Glomerular visceral epithelial cell (primary cell): ENCODE data around the gene CHMP6.

Experiments
- DNase-seq: peaks from one replicate; pipeline ENCODE4 v3.0.0-alpha.2; 2016; ENCODE audit errors: extremely low spot score

The CHMP6 gene

DNA sequence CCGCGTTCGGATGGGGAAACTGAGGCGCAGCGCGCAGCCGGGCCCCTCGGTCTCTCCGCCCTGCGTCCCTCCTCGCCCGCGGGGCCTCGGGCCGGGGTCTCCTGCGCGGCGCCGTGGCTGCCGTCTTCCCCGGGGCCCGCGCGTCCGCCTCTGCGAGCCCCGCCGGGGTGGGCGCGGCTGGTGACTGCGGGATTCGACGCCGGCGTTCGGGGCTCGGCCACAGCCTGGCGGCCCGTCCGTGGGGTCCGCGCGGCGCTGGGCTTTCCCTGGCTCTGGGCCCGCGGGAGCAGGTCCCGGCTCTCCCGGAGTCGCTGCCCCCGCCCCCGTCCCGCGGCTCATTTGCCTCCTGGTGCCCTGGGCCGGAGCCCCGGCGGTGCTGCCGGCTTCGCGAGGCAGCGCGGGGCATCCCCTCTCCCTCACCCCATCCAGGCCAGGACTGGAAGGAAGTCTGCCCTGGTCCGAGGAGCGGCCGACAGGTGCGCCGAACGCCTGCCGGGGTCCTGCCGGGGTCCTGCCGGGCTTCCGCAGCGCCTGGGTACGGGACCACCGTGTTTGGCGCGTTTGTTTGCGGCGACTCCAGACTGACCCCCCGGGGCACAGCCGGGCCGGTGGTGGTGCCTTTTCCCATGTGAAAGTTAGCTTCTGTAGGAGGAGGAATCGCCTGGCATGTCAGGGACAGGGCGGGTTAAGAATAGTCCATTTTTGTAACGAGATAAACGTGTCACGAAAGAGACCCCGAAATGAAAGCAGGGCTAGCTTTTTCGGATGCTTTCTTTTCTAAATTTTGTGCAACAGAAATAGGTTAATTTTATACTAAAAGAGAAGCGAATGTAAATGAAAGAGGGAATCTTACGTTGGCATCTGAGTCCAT lies 671 bp downstream of the CHMP6 start:
- peak; percentile 32 for DNase-seq

DNA sequence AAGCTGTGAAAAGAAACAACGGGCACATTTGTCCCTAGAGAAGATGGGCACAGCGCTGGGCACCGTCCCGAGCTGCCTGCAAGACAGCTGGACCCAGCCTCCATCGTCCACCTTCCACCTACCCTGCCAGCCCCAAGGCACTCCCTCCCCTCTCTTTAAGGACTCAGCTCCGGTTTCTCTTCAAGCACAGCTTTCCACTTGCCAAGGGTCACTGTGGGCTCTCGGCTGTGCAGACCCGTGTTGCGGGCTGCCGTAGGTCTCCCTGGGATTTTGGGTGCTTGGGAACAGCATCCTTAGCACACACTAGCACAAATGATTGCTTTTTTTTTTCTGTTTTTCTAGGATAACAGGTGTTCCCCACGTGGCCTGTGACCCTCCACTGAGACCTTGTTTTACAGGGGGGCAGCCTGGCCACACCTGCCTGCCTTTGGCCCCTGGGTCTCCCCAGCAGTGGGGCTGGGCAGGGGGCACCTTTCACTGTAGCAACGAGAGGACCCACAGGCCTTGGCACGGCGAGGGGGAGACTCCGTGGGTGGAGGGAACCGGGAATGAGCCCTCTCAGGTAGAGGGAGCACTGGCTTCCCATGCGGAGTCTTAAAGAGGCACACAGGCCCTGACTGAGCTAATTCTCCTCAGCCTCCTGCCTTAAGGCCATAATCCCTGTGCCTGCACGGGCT lies 1.4 kb downstream of the CHMP6 start:
- no peak for DNase-seq

DNA sequence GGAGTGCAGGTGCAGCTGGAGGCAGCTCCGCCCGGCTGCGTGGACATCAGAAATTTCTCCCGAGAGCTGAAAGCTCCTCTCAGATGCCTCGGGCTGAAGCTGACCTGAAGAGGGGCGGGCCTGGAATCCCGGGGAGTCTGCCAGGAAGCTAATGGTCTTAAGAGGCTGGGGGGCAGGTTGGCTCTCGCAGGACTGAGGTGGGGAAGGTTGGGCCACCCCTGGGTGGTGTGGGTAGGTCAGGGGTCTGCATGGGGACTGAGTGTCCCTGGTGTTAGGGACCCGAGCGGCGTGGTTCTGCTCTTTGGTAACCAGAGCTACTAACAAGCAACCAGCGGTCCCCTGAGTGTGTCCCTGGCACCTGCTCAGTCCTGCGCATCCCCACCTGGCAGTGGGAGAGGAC lies 3.5 kb downstream of the CHMP6 start:
- DNase-seq: no peak

DNA sequence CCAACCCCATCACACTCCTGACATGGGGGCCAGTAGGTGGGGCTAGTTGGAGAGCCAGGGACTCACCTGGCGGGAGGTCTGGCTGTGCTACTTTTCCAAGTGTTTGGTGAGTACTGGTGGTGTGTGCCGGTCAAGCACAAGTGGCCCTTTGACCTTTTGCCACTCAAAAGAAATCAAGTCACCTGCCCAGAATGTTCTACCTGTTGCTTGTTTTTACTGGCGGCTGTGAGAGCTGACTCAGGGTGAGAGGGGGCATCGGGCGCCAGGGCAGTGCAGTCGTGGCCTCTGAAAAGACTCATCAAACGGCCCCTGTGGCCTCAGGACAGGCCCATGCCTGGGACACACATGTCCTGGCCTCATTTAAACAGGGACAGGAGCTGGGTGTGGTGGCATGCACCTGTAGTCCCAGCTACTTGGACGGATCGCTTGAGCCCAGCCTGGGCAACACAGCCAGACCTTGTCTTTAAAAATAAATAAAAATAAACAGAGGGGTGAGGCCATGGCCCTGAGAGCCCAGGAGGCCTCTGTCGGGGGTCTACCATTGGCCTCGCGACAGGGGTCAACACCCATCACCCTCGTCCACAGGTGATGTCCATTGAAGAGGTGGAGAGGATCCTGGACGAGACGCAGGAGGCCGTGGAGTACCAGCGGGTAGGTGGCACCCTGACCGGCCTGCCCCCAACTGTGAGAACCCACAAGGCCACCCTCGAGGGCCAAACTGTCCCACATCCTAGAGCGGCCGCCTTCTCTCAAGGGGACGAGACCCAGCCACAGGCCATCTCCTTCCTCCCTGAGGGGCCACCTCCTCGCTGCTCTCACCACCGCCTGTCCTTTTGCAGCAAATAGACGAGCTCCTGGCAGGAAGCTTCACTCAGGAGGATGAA lies 5.0 kb downstream of the CHMP6 start:
- DNase-seq: no peak

DNA sequence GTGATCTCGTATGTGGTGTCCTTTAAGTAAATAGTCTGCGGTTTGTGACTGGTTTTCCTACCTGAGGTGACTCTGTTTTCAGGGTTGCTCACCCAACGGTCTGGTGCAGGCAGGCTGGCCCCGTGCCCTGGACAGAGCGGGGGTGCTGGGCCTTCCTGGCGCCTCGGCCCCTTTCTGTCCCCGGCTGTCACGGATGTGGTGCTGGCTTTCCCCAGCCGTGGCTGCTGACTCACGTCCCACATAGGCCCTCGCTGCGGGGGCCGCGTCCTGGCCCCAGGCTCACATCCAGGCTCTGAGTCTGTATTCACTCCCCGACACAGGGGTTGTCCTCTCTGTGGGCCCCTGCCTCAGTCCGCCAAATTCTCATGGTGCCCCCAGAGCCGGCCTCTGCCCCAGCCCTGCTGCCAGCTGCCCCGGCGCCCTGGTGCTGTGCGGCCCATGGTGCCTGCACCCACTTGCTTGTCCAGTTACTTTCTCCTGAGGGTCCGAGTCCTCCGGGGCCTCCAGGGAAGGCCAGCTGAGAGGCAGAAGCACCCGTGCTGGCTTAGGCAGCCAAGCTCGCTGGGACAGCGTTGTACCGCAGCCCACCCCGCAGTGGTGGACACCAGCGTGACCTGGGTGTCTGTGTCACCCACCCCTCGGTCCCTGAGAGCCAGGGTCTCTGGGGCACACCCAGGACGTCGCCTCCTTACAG lies 5.9 kb downstream of the CHMP6 start:
- peak; percentile 62 for DNase-seq

DNA sequence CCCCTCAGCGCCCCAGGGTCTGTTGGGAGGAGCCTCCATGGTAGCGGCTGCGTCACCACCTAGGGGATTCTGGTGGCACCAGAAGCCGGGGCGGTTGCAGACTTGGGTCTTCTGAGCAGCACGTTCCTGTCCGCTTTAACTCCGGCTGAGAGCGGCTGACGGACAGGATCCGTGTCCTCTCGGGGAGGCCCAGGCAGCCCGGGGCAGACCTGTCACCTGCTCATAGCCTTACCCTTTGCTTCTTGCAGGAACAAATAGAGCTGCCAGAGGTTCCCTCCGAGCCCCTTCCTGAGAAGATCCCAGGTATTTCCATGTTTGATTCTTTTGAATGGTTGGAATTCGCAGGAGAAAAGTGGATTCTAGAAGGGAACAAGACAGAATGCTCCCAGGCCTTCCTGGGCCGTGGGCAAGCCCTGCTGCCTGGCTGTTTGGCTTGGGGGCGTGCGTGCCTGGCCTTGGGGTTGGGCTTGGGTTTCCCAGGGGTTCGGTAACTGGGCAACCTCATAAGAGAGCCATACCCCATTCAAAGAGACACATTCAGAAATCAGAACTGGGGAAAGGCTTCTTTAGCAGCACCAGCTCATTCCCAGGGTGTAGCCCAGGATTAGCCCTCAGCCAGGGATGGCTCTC lies 6.6 kb downstream of the CHMP6 start:
- no peak for DNase-seq

DNA sequence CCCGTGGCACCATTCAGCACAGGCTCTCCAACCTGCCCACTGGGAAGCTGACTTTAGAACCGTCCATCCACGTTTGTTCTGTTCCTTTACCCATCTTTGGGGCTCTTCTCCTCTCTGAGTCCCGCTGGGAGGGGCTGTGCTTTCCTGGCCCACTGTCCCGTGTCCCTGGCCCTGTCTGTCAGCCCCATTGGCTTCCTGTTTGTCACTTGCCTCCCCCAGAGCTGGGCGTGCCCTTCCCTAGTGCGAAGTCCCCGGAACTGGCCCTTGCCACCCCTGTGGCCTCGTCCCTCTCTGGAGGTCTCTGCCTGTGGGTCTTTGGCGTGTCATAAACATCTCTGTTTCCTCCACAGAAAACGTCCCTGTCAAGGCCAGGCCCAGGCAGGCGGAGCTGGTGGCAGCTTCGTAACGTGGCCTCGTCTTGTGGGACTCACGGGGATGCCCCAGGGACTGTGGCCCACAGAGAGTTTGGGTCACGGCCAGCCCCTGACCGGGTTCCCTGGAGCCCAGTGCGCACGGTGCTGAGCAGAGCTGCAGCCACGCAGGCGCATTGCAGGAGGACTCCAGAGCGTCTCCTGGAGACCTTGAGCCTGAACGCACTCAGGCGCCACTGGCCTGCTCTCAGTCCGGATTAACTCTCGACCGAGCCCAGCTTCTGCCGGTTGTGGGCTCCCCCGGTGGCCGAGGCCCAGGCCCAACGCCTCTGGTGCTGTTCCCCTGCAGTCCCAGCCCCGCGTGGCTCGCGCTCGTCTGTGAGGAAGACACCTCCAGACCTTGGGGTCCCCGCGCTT lies 7.3 kb downstream of the CHMP6 start:
- no peak for DNase-seq

DNA sequence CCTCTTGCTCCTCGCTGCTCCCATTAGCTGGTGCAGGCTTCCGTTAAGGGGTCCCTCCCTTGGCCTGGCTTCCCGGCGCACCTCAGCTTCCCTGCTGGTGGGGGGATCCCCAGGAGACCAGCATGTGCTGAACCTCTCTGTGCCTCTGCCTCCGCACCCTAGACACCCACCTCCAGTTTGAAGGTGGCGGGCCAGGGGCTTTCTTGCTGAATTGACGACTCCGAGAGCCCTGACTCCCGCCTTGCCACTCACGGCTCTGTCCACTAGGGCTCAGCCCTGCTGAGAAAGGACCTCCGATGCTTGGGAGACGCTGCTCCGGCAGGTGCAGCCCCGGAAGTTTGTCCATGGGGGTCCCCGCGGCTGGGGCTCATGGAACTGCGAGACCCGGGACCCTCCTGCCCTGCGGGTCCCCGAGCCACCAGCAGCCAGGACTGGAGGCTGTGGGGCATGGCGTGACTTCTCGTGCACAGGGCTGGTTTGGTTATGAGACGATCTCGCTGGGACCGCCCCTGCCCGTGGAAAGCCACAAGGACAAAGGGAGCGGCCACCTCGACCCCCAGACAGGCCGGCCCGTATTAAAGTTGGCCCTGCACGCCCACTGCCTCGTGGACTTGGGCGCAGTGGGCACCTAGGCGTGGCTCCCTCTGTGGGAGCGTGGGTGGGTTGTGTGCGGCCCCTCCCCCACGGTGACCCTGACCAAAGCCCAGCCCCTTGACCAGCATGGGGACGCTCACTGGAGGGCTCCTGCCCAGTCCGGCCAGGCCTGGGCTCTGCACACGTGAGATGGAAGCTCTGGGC lies 8.1 kb downstream of the CHMP6 start:
- DNase-seq: no peak

DNA sequence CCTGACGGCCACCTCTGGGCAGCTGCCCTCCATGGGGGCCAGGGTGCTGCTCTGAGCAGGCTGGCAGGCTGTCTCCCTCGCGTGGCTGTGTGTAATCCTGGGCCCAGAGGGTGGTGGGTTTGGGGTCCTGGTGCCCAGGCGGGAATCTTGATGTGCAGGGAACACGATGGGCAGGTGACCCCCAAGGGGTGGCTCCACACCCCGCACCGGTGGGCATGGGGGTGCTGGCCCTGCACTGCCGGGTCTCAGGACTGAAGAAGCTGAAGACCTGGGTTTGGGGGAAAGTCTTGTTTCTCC lies 8.6 kb downstream of the CHMP6 start:
- no peak for DNase-seq

DNA sequence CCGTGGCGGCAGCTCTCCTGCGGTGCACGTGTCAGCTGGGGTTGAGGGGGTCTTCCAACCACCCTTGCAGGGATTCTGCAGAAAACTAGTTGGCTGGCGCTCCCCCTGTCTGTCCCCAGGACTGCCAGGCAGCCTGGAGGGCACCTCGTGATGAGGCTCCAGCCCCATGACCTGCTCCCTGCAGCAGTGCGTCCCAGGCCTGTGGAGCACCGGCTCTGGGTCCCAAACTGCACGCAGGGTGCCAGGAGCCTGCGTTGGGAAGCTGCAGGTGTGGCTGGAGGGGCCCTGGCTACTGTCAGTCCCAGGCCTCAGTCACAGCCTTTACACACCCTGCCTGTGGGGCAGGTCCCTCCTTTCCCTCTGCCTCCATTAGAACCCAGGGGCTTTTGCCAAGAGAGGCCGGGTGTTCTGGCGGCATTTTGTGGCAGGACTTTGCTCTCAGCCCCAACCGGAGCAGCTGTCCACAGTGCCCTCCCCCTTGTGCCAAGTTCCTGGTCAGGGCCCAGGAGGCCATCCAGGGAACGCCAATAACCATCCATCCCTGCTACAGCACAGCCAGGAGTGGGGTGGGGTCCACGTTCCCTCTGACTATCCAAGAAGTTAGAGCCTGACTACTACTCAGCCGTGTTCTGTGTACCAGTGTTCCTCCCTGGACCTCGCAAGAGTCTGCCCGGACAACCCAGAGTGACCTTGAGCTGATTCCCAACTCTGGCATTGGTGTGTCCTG lies 9.2 kb downstream of the CHMP6 start:
- DNase-seq: no peak

DNA sequence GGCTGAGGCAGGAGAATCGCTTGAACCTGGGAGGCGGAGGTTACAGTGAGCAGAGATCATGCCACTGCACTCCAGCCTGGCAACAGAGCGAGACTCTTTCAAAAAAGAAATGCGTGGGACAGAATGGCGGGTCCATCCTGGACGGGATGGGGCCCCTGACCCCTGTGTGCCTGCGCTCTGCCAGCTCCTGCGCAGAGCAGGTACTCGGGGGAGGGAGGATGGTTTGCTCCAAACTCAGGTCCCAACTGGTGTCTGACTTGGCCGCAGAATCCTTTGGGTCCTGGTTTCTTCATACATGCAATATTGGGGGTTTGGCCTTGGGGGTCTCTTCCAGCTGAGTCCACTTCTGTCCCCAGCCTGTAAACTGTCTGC lies 10.4 kb downstream of the CHMP6 start:
- DNase-seq: no peak

DNA sequence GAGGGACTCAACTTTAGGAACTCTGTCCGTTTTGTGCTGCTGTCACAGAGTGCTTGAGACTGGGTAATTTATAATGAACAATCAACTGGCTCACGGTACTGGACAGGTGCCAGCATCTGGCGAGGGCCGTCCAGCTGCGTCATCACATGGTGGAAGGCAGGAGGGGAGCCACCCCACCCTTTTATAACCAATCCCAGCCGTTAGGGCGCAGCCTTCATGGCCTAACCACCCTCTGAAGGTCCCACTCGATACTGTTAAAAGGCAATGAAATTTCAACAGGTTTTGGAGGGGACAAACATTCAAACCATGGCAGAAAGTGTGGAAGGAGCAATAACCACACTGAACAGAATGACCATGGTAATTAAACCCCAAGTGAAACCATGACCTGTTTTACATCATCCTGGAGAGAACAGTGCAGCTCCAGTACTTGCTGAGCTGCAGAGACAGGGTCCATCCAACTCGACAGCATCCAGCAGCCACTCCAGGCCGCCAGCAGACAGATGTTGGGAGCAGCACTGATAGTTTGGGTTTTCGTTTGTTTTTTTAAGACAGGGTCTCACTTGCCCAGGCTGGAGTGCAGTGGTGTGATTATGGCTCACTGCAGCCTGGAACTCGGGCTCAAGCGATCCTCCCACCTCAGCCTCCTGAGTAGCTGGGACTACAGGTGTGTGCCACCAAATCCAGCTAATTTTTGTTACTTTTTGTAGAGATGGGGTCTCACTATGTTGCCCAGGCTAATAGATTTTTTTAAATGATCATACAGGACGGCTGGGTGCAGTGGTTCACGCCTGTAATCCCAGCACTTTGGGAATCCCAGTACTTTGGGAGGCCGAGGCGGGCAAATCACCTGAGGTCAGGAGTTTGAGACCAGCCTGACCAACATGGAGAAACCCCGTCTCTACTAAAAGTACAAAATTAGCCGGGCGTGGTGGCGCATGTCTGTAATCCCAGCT lies 11.0 kb downstream of the CHMP6 start:
- peak; percentile 54 for DNase-seq

DNA sequence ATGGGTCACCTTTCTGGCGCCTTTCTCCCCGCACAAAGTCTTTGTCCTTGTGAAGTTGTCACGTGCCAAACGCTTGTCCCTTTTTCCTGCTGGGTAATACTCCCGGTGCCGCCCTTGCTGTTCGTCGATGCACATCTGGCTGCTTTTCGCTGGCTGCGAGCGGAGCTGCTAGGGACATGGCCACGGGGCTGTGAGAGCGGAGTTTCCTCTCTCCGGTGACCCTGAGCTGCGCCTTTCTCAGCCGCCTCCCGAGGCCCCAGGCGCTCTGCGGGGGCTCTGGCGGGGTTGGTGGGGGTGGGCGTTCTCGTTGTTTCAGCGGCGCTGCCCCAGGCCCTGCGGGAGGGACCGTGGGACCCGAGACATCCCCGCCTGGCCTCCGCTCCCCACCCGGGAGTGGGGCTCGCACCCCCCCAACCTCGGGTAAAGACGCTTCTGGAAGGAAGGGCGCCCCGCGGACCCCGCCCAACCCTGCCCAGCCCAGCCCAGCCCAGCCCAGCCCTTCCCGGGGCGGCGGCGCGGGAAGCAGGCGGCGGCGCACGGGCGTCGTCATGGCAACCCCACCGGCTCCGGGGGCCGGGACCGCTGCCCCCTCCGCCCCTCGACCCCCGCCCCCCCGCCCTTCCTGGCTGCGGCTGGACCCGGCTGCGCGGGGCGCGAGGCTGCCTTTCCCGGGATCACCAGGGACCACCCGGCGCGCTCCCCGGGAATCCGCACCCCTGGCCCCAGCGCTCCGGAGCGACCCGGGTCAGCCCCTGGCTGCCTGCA lies 12.3 kb downstream of the CHMP6 start:
- no peak for DNase-seq

DNA sequence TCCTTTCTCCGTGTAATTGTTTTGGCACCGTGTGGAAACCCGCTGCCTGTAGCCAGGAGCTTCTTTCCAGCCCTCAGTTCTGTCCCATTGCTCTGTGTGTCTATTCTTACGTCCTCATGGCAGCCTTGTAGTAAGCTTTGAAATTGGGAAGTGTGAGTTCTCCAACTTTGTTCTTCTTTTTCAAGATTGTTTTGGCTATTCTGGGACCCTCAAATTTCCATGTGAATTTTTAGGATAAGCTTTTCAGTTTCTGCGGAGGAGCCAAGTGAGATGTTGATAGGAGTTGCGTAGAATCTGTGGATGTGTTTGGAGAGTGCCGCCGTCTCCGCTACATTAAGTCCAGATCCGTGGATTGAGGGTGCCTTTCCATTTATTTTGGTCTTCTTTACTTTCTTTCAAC lies 15.2 kb downstream of the CHMP6 start:
- no peak for DNase-seq

DNA sequence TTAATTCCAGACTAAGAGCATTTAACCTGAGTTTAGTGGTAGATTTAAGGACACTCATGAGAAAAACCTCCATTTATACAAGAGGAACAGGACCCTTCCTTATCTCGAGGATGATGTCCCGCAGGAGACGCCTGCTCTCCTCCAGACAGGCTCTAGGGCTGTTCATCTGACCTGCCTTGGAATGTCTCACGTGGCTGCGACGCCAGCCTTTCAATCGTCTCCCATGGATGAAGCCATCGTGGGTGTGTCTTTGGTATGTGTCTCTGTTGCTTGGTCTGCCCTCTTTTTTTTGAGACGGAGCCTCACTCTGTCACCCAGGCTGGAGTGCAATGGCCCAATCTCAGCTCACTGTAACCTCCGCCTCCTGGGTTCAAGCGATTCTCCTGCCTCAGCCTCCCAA lies 16.5 kb downstream of the CHMP6 start:
- no peak for DNase-seq

DNA sequence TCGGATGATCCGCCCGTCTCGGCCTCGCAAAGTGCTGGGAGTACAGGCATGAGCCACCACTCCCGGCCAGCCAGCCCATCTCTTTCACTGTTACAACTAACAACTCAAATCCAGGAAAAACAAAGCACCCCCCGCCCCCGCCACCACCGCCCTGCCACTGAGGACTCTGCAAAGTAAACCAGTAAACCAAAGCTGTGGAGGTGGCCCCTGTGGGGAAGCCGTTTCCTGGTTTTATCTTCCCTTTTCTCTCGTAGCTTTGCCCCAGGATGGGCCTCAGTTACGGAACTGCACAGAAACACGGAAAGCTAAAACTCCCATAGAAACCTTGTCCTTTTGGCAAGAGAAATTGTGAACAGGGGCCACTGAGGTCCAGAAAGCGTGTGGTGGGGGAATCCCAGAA lies 17.5 kb downstream of the CHMP6 start:
- DNase-seq: no peak

DNA sequence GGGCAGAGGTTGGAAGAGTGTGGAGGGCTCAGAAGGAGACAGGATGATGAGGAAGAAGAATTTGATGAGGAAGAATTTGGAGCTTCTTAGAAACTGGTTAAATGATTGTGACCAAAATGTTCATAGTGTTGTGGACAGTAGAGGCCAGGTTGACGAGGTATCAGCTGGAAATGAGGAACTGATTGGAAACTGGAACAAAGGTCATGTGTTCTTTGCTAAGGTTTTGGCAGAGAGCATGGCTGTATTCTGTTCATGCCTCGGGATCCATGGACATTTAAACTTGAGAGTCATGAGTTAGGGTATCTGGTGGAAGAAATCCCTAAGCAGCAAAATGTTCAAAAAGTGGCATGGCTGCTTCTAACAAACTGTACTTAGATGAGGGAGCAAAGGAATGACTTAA lies 19.3 kb downstream of the CHMP6 start:
- DNase-seq: no peak
